D721Med (cell line): Measurements from ENCODE around the gene RCSD1.
A peak's percentile ranks its signal among the peaks of the same experiment; 100 is the strongest.
"Not testable (repeated sequence)": the region's sequence is repeated elsewhere in the genome, so short reads cannot be mapped to it uniquely, and the experiment has no call there.

Experiments used
- DNase-seq: peaks from one replicate; pipeline ENCODE4 v3.0.0; 2011; ENCODE audit warnings: low spot score; ENCODE audit not compliant: insufficient read length
- FAIRE-seq: peaks from 2 replicates; lab custom pipeline; 2011; peaks lifted over from hg19 to GRCh38; lab: Jason Lieb, UNC
- TF ChIP-seq, protein P1 (sequence below): IDR thresholded peaks from 2 replicates; pipeline ENCODE4 v1.5.1; 2012; ENCODE audit warnings: mild to moderate bottlenecking, control low read depth; ENCODE audit not compliant: insufficient read depth; ENCODE audit errors: missing control alignments

The RCSD1 gene

DNA sequence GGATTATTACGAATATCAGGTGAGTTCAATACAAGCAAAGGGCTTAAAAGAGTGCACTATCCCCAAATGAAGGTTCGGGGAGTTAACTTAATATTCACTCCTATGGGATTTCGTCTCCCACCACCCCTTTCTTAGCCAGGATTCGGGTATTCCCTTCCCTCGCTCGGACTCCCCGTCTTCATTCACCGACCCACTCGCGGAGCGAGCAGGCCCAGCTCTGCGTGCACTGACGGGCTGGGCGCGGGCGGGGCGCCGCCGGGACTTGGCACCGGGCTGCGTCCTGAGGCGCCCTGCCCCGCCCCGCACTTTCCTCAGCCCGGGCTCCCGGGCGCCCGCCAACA is 84.0 kb downstream of the RCSD1 start:
- TF ChIP-seq, protein P1, sequence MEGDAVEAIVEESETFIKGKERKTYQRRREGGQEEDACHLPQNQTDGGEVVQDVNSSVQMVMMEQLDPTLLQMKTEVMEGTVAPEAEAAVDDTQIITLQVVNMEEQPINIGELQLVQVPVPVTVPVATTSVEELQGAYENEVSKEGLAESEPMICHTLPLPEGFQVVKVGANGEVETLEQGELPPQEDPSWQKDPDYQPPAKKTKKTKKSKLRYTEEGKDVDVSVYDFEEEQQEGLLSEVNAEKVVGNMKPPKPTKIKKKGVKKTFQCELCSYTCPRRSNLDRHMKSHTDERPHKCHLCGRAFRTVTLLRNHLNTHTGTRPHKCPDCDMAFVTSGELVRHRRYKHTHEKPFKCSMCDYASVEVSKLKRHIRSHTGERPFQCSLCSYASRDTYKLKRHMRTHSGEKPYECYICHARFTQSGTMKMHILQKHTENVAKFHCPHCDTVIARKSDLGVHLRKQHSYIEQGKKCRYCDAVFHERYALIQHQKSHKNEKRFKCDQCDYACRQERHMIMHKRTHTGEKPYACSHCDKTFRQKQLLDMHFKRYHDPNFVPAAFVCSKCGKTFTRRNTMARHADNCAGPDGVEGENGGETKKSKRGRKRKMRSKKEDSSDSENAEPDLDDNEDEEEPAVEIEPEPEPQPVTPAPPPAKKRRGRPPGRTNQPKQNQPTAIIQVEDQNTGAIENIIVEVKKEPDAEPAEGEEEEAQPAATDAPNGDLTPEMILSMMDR = no peak
- FAIRE-seq (no peak), DNase-seq (no peak)

DNA sequence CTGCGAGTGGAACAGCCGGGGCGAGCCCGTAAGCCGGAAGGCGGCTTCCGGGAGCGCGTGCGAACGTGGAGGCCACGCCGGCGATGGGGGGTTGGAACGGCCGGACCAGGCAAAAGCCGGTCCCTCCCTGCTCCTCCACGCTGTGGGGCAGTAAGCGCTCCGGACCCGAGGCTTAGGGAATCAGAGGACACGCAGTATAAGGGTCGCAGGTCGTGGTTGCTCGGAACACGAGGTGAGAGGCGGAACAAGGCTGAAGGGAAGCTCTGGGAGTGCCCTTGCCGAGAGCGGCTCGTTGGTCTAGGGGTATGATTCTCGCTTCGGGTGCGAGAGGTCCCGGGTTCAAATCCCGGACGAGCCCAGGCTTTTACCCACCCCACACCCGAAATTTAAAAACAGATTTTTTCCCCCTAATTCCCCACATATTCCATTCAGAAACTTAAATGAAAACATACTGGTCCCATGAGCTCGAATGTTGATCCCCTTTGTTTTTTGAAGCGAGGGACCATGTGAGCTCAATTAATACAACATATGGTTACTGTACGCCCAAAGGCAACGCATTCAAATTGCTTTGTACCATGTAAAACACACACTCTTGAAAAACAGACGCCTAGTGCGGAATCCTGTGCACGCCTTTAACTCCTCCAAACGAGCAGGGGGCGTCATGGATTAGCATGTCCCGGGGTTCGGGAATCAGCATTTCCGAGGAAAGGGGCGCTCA is 84.6 kb downstream of the RCSD1 start:
- DNase-seq = no peak
- no peak for FAIRE-seq
- TF ChIP-seq, protein P1 = peak; percentile 20

DNA sequence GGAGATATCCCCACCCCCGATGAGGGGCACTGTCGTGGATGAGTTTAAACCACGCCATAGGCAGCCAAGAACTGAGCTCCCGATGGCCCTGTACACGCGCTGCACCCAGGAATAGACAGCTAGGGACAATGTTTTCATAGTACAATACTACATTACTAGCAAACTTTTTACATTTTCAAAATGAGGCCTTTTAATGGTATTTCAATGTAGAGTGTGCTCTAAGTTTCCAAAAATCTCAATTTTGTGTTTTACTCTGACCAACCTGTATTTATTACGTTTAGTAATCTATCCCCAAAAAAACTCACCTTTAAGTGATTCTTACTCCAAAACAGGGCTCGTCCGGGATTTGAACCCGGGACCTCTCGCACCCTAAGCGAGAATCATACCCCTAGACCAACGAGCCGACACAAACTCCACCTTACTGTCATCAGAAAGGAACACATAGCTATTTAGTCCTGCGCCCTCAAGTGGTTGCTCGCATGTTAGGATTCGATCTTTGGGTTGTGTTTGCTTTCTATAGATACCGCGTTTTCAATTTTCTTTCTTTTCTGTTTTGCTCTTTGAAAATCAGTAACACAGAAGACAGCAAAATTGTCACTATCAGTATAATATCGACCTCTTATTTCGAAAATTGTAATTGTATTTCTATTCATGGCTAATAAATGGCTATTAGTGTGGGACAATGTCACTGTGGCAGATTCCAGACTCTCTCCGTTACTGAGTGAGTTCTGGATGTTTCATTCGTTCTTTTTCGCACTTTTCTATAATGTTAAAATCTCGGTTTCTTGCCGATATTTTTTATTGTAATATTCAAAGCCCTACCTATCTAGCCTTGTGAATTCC is 85.3 kb downstream of the RCSD1 start:
- peak; percentile 51 for DNase-seq
- TF ChIP-seq, protein P1 = peak; percentile 99
- peak; percentile 94 for FAIRE-seq

DNA sequence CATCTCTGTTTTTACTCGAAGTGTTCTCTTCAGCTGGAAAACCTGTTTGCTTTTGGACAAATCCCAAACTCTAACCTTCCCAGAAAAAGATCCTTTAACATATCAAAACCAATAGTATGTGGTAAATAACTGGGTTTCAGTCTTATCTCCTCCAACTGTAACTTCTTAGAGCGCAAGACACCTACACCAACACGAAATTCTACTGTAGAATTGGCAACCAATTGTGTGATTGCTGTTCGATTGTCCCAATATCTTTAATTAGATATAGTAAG is 85.9 kb downstream of the RCSD1 start:
- FAIRE-seq = no peak
- no peak for DNase-seq
- TF ChIP-seq, protein P1 = no peak

DNA sequence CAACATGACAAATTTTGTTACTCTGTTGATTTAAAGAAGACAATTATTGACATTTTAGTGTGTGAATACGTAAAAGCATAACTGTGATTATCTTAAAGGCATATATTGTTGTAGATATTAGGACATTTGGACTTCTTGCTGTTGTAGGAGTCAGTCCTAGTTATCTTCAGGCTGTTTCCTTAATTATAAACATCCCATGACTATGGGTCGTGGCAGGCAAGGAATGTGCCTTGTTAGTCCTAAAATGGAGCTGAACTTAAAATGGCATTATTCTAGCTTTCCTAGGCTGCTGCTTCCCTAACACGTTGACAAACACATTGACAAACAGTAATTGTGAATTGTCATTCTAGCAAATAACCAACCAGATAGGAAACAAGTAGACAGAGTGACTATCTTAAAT is 87.3 kb downstream of the RCSD1 start:
- DNase-seq (no peak), FAIRE-seq (no peak)
- TF ChIP-seq, protein P1 = no peak

DNA sequence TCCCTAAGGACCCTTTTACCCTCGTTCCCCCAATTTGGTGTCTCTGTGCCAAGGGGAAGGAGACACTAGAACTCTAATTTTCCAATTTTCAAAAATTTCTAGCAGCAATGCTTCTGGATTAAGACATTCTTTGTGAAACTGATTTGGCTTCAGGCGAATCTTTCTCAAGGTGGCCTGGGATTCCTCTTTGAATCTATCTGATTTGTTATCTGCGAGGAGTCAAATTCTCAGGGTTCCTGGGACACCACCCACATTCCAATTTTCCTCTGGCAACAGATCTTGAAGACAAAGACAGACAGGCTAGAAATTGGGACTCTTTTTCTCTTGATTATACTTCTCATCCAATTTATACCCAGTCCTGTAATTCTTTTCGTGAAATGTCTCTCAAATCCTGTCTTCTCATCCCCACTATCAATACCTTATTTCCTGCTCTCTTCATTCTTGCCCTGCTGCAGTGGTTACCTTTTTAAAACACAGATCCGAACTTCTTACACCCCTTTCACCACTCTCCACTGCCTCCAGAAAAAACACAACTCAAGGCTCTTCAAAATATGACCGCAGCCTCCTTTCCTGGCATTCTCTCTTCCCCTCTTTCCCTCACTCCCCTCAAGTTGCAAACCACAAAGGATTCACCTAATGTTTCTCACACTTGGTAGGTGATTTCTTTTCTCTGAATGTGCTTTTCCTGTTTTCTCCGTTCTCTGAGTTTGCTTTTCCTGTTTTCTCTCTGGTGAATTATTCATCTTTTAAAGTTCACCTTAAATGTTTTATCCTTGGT is 89.1 kb downstream of the RCSD1 start:
- TF ChIP-seq, protein P1 = no peak
- no peak for FAIRE-seq
- DNase-seq = no peak

DNA sequence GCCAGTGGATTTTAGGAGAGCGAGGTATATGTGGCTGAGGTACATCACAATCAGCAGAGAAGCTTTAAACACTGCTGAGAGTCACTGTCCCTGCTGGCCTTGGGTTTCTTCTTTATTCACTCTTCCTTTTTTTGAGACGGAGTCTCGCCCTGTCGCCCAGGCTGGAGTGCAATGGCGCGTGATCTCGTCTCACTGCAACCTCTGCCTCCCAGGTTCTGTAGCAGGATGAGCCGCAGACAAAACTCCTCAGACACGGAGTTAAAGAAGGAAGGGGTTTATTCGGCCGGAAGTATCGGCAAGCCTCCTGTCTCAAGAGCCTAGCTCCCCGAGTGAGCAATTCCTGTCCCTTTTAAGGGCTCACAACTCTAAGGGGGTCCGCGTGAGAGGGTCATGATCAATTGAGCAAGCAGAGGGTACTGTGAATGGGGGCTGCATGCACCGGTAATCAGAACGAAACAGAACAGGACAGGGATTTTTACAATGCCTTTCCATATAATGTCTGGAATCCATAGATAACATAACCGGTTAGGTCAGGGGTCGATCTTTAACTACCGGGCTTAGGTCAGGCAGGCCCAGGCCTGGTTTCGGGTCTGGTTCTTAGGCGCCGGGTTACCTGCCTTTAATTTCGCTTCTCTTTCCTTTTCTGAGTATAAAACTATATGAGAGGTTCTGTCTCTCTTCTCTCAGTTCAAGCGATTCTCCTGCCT is 89.8 kb downstream of the RCSD1 start:
- FAIRE-seq, DNase-seq: not testable (repeated sequence)
